IMR-90 (cell line): ENCODE measurements around the gene PDXDC1. TPM values are rescaled to one million over a fixed set of nuclear protein-coding genes. Genes with fewer than 3 reads are reported as not detected.

Experiments used
- ATAC-seq: fragments of 200-7000 bp; cut with Tn5 transposase; 2 replicates; pipeline ENCODE4 v1.9.1; 2020; ENCODE audit warnings: low read depth, mild to moderate bottlenecking, moderate library complexity
- BruUV-seq: library from RNA; stranded (reverse); fragments of 400-500 nt; replicated peaks from 2 replicates; lab custom pipeline; 2021; lab: Mats Ljungman, UMichigan
- CTCF ChIA-PET: fragments of 300-600 bp; formaldehyde crosslinking; extraction: SDS; loops from one replicate; lab custom pipeline; 2021; ENCODE audit warnings: antibody characterized with exemption; lab: Yijun Ruan, JAX
- POLR2A ChIA-PET: fragments of 300-600 bp; sonication (Branson Sonifier 250); formaldehyde crosslinking; loops from one replicate; lab custom pipeline; 2022; ENCODE audit warnings: antibody characterized with exemption; ENCODE audit not compliant: unreplicated experiment; lab: Charles Lee
- DNase-seq: peaks from one replicate; pipeline ENCODE4 v3.0.0; 2013
- H2AFZ ChIP-seq: replicated peaks from 2 replicates; pipeline ENCODE3; 2013; ENCODE audit warnings: low read length, mild to moderate bottlenecking; ENCODE audit not compliant: poor library complexity
- H2AK5ac ChIP-seq: 2 replicates; pipeline ENCODE4 v1.6.1; 2013; ENCODE audit warnings: low read depth, low read length, inconsistent platforms
- H2AK9ac ChIP-seq: replicated peaks from 2 replicates; pipeline ENCODE3; 2013; ENCODE audit warnings: mild to moderate bottlenecking, low read depth, low read length, moderate library complexity; ENCODE audit not compliant: poor library complexity
- H2BK120ac ChIP-seq: 2 replicates; pipeline ENCODE4 v1.6.1; 2013; ENCODE audit warnings: low read depth, low read length, inconsistent platforms
- H2BK15ac ChIP-seq: 3 replicates; pipeline ENCODE4 v1.6.1; 2013; ENCODE audit warnings: low read depth, low read length, inconsistent platforms
- H2BK20ac ChIP-seq: 2 replicates; pipeline ENCODE4 v1.6.1; 2013; ENCODE audit warnings: low read depth, mild to moderate bottlenecking, inconsistent platforms, low read length, moderate library complexity
- H2BK5ac ChIP-seq: 2 replicates; pipeline ENCODE4 v1.6.1; 2013; ENCODE audit warnings: mild to moderate bottlenecking, low read depth, low read length, inconsistent platforms; ENCODE audit not compliant: poor library complexity, severe bottlenecking
- H3K14ac ChIP-seq: replicated peaks from 2 replicates; pipeline ENCODE4 v1.6.1; 2013; ENCODE audit warnings: low read depth, low read length, inconsistent platforms
- H3K18ac ChIP-seq: 2 replicates; pipeline ENCODE4 v1.6.1; 2013; ENCODE audit warnings: low read depth, low read length, control low read depth
- H3K23ac ChIP-seq: 2 replicates; pipeline ENCODE4 v1.6.1; 2013; ENCODE audit warnings: low read depth, low read length, inconsistent platforms
- H3K27ac ChIP-seq: 2 replicates; pipeline ENCODE4 v1.5.1; 2013; ENCODE audit warnings: mild to moderate bottlenecking, control low read depth, low read length; ENCODE audit not compliant: insufficient read depth
- H3K27me3 ChIP-seq: 2 replicates; pipeline ENCODE4 v1.6.1; 2013; ENCODE audit warnings: low read length; ENCODE audit not compliant: control insufficient read depth, insufficient read depth
- H3K36me3 ChIP-seq: 2 replicates; pipeline ENCODE4 v1.6.1; 2013; ENCODE audit warnings: low read length, mixed read lengths; ENCODE audit not compliant: control insufficient read depth, insufficient read depth
- H3K4ac ChIP-seq: 2 replicates; pipeline ENCODE4 v1.6.1; 2013; ENCODE audit warnings: low read depth, low read length, inconsistent platforms
- H3K4me1 ChIP-seq: 2 replicates; pipeline ENCODE4 v1.6.1; 2013; ENCODE audit warnings: low read length, mixed read lengths; ENCODE audit not compliant: control insufficient read depth, insufficient read depth
- H3K4me2 ChIP-seq: 2 replicates; pipeline ENCODE4 v1.6.1; 2013; ENCODE audit warnings: low read depth, mild to moderate bottlenecking, control low read depth, low read length, moderate library complexity
- H3K4me3 ChIP-seq: 2 replicates; pipeline ENCODE4 v1.5.1; 2013; ENCODE audit warnings: low read depth, mild to moderate bottlenecking, control low read depth, low read length, moderate library complexity; ENCODE audit not compliant: insufficient read depth
- H3K56ac ChIP-seq: 2 replicates; pipeline ENCODE4 v1.6.1; 2013; ENCODE audit warnings: low read length, inconsistent platforms; ENCODE audit not compliant: insufficient read depth; ENCODE audit errors: extremely low read depth
- H3K79me1 ChIP-seq, 2 experiments: 2 replicates each; pipeline ENCODE4 v1.6.1; 2013; ENCODE audit warnings: low read length in 2 of 2, inconsistent platforms in 1 of 2, low read depth in 1 of 2
- H3K9ac ChIP-seq: 2 replicates; pipeline ENCODE4 v1.6.1; 2013; ENCODE audit warnings: low read depth, low read length, control low read depth
- H3K9me1 ChIP-seq: 2 replicates; pipeline ENCODE4 v1.6.1; 2013; ENCODE audit warnings: low read length, inconsistent platforms; ENCODE audit not compliant: insufficient read depth
- H3K9me3 ChIP-seq: 2 replicates; pipeline ENCODE4 v1.6.1; 2013; ENCODE audit warnings: low read length; ENCODE audit not compliant: control insufficient read depth, insufficient read depth
- H4K20me1 ChIP-seq: 2 replicates; pipeline ENCODE4 v1.6.1; 2013; ENCODE audit warnings: low read length, inconsistent platforms; ENCODE audit not compliant: insufficient read depth
- H4K5ac ChIP-seq: 2 replicates; pipeline ENCODE4 v1.6.1; 2013; ENCODE audit warnings: mild to moderate bottlenecking, low read depth, low read length, control low read depth
- H4K8ac ChIP-seq, 2 experiments: 2 replicates each; pipeline ENCODE4 v1.6.1; 2013; ENCODE audit warnings: low read depth in 2 of 2, low read length in 2 of 2, control low read depth in 1 of 2, inconsistent platforms in 1 of 2
- H4K91ac ChIP-seq: 2 replicates; pipeline ENCODE4 v1.6.1; 2013; ENCODE audit warnings: low read depth, low read length, inconsistent platforms; ENCODE audit not compliant: insufficient read depth
- BHLHE40 ChIP-seq: fragments of 150-350 bp; IDR thresholded peaks from 2 replicates; pipeline ENCODE4 v1.6.1; 2016; ENCODE audit warnings: mild to moderate bottlenecking, low read depth, low read length
- CEBPB ChIP-seq: IDR thresholded peaks from 2 replicates; pipeline ENCODE4 v1.6.1; 2012; ENCODE audit warnings: low read depth, low read length, improper control_type of control experiment
- CHD1 ChIP-seq: IDR thresholded peaks from 2 replicates; pipeline ENCODE4 v1.6.1; 2012; ENCODE audit warnings: low read depth, low read length, improper control_type of control experiment
- CTCF ChIP-seq: conservative IDR thresholded peaks from 2 replicates; pipeline ENCODE4 v1.5.1; 2012; ENCODE audit warnings: mild to moderate bottlenecking, low read depth, low read length, improper control_type of control experiment
- ELK1 ChIP-seq: fragments of 150-350 bp; IDR thresholded peaks from 2 replicates; pipeline ENCODE4 v1.6.1; 2016; ENCODE audit warnings: low read depth, mild to moderate bottlenecking, low read length, moderate library complexity, borderline replicate concordance
- RCOR1 ChIP-seq: IDR thresholded peaks from 2 replicates; pipeline ENCODE4 v1.6.1; 2012; ENCODE audit warnings: mild to moderate bottlenecking, low read length, improper control_type of control experiment; ENCODE audit not compliant: insufficient replicate concordance
- RFX5 ChIP-seq: IDR thresholded peaks from 2 replicates; pipeline ENCODE4 v1.8.0; 2012; ENCODE audit warnings: low read depth, mild to moderate bottlenecking, low read length, moderate library complexity
- WGBS, 2 experiments: methylation state at CpG; one replicate each; pipeline versions ENCODE4 v1.1.5 to v1.1.7; 2013; ENCODE audit warnings: missing lambda C conversion rate in 2 of 2; ENCODE audit not compliant: insufficient read length in 1 of 2; ENCODE audit errors: extremely low coverage in 2 of 2; 5-methylcytosine and 5-hydroxymethylcytosine counted together
- dilution Hi-C: fragments of 300-500 bp; cut with HindIII; formaldehyde crosslinking; loops from one replicate; pipeline ENCODE4 v1.14.3; 2018; ENCODE audit warnings: low sequenced_read_pairs; ENCODE audit not compliant: unreplicated experiment
- in situ Hi-C: fragments of 300-500 bp; cut with MboI; formaldehyde crosslinking; loops from 3 replicates; pipeline ENCODE4 v1.14.3; 2019; ENCODE audit warnings: low sequenced_read_pairs, inconsistent platforms, mixed read lengths
- intact Hi-C: fragments of 100-400 bp; cut with micrococcal nuclease; formaldehyde crosslinking; loops from 2 replicates; pipeline ENCODE4 v1.10.0; 2022
- polyA plus RNA-seq, 3 experiments: library from polyadenylated mRNA; depleted of rRNA; stranded (reverse); fragments of >200 nt; gene quantifications; 2 replicates each; pipeline ENCODE4 v1.2.3, GENCODE V29; 2012; ENCODE audit warnings: low replicate concordance in 1 of 3
- total RNA-seq: library from RNA; depleted of rRNA; stranded (reverse); fragments of >200 nt; gene quantifications from 2 replicates; pipeline ENCODE4 v1.2.3, GENCODE V29; 2012

The PDXDC1 gene
- total and polyA plus RNA-seq, 2 of the 4 experiments (the other 2 are of a cell fraction): 68.7 to 117 TPM

- in situ Hi-C loops (no loop called here), dilution Hi-C loops (no loop called here), intact Hi-C loops (no loop called here)
- Histone ChIP-seq H3K9ac (no peak overlapping the region), H3K4ac (no peak overlapping the region), H2BK15ac (no peak overlapping the region), H3K27me3 (no peaks in the 10 kb centered on the region), H2BK20ac (no peak overlapping the region), H2BK5ac (no peak overlapping the region), H3K36me3 (peaks cover 77% of the 10 kb centered on the region), H3K4me2 (no peak overlapping the region), H3K4me1 (no peaks in the 10 kb centered on the region), H3K56ac (no peak overlapping the region), H3K14ac (no peak overlapping the region), H3K27ac (no peak overlapping the region), H3K23ac (no peak overlapping the region), H3K18ac (no peak overlapping the region), H2AK9ac (no peak overlapping the region), H2AK5ac (no peak overlapping the region), H4K8ac (no peak overlapping the region), H3K9me1 (peaks cover 7% of the 10 kb centered on the region; the same call in 1 of the 2 replicates), H3K79me1 (peaks cover 2 to 5% of the 10 kb centered on the region in 2 experiments; a peak in 3 of 4 replicates), H3K4me3 (no peak overlapping the region), H2BK120ac (no peak overlapping the region), H4K20me1 (peaks cover 4% of the 10 kb centered on the region; the same call in 1 of the 2 replicates), H4K91ac (no peak overlapping the region), H2AFZ (no peak overlapping the region), H3K9me3 (no peaks in the 10 kb centered on the region), H4K5ac (no peak overlapping the region)
- no peak for ATAC-seq
- WGBS, 2 experiments: 86% methylated on average over 8 of the region's 23 CpGs; no CpG with 5 or more reads in 1 of the 2 experiments
- DNase-seq: no peak
- TF ChIP-seq CEBPB (no peak), CTCF (no peak), RCOR1 (no peak), RFX5 (no peak), ELK1 (no peak), CHD1 (no peak), BHLHE40 (no peak)
- POLR2A ChIA-PET: no interaction called here
- CTCF ChIA-PET: no interaction called here
- no TSS peak for BruUV-seq
These were observed 59.7 kb downstream of the PDXDC1 start for GRCh38 chr16:15034266-15035162.
